ENCODE data around the gene GRIA3.
"Not testable (repeated sequence)": the region's sequence is repeated elsewhere in the genome, so short reads cannot be mapped to it uniquely, and the experiment has no call there.

Gene GRIA3

GRCh38 chrX:123271902-123272301 is 87.8 kb downstream of the GRIA3 start:
- no peak for DNase-seq (ENCODE audit: low read depth in 4 of 4, low spot score in 1 of 4)

- no peak for DNase-seq (ENCODE audit: low read depth in 4 of 4, low spot score in 1 of 4)
Observed at GRCh38 chrX:123272630-123273029, 88.6 kb downstream of the GRIA3 start.

DNA sequence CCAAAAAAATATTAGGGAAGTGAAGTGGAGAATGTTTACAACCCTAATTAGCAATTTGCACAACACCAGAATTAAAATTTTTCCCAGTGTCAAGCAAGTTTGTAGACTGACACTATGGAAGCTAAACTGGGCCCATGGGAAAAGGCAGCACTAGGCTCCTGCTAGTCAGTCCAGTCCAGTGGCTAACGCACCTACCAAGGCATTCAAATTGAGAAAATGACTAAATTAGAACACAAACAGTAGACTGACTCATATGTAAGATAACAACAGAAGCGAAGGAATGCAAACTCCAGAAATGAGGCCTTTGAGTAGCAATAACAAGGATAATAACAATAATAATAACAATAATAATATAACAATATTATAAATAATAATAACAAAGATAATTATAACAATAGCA is 90.7 kb downstream of the GRIA3 start:
- no peak for DNase-seq (ENCODE audit: low read depth in 4 of 4, low spot score in 1 of 4)

- no peak for DNase-seq (ENCODE audit: low read depth in 4 of 4, low spot score in 1 of 4)
Observed at GRCh38 chrX:123277347-123277746, 93.3 kb downstream of the GRIA3 start.

- DNase-seq (ENCODE audit: low read depth in 4 of 4, low spot score in 1 of 4): no peak
Observed at GRCh38 chrX:123277821-123278220, 93.7 kb downstream of the GRIA3 start.

- no peak for DNase-seq (ENCODE audit: low read depth in 4 of 4, low spot score in 1 of 4)
Observed at GRCh38 chrX:123282241-123282640, 98.2 kb downstream of the GRIA3 start.

DNA sequence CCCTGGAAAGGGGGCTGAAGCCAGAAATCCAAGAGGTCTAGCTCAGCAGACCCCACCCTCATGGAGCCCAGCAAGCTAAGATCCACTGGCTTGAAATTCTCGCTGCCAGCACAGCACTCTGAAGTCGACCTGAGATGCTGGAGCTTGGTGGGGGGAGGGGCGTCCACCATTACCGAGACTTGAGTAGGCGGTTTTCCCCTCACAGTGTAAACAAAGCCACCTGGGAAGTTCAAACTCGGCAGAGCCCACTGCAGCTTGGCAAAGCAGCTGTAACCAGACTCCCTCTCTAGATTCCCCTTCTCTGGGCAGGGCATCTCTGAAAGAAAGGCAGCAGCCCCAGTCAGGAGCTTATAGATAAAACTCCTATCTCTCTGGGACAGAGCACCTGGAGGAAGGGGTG is 99.3 kb downstream of the GRIA3 start:
- DNase-seq (ENCODE audit: low read depth in 4 of 4, low spot score in 1 of 4): not testable (repeated sequence)

GRCh38 chrX:123291623-123292022 is 107.5 kb downstream of the GRIA3 start:
- no peak for DNase-seq (ENCODE audit: low read depth in 4 of 4, low spot score in 1 of 4)

DNA sequence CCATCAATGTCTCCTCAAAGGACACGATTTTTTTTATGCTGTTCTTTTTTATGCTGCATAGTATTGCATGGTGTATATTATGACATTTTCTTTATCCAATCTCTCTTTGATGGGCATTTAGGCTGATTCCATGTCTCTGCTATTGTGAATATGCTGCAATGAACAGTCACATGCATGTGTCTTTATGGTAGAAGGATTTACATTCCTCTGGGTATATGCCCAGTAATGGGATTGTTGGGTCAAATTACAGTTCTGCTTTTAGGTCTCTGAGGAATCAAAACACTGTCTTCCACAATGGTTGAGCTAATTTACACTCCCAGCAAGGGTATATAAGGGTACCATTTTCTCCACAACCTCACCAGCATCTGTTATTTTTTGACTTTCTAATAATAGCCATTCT is 113.9 kb downstream of the GRIA3 start:
- no peak for DNase-seq (ENCODE audit: low read depth in 4 of 4, low spot score in 1 of 4)

- DNase-seq (ENCODE audit: low read depth in 4 of 4, low spot score in 1 of 4): no peak
Observed at GRCh38 chrX:123303429-123303828, 119.4 kb downstream of the GRIA3 start.

DNA sequence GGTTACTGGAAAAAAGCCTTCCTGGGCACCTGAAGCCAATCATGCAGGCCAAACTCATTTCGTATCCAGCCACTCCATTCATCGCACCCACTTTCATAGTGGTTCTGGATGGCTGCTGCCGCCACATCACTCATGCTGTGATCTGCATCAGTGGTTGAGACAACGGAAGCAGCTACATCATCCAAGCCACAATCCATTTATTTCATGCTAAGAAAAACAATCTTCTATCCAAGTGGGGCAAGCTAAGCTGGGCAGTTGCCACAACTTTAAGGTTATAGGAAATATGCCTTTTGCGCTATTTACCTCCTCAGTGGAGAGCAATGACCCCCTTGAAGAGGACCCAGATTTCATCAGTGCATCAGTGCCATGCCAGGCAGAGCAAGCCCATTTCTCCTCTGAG is 124.6 kb downstream of the GRIA3 start:
- DNase-seq (ENCODE audit: low read depth in 4 of 4, low spot score in 1 of 4): no peak

DNA sequence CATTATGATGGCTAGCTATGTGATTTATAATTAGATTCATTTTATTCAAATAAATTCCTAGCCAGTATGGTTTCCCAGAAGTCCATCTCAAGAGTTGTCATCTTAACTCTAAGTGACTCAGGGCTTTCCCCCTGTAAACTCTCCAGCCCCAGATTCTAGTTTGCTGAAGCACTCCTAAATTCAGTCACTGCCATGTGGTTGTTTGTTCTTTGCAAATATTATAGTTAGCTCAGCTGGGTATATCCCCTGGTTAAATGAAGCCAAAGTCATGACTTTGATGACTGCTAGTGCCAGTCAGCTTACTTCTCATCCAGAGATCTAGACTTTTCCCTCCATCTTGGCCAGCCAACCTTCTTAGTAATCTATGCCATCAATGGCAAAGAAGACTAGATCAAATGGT is 126.0 kb downstream of the GRIA3 start:
- DNase-seq (ENCODE audit: low read depth in 4 of 4, low spot score in 1 of 4): no peak

- DNase-seq (ENCODE audit: low read depth in 4 of 4, low spot score in 1 of 4): no peak
Observed at GRCh38 chrX:123311486-123311885, 127.4 kb downstream of the GRIA3 start.

- no peak for DNase-seq (ENCODE audit: low read depth in 4 of 4, low spot score in 1 of 4)
Observed at GRCh38 chrX:123313486-123313885, 129.4 kb downstream of the GRIA3 start.

DNA sequence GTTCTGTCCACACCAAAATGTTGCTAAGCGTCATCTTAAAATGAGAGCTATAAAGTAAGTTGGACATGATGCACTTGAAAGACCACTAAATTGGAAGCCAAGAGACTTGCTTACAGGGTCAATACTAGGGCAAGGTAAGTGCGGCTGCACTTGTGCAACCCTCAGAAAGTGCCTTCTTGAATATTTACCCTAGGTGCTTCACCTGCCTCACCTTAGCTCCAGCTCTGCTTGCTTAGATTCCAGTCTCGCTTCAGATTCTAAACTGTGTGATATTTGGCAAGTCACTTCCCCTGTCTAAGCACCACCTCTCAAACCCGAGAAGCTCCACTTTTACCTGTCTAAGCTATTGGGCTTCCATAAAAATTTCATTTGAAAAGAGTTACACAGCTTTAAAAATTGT is 136.5 kb downstream of the GRIA3 start:
- no peak for DNase-seq (ENCODE audit: low read depth in 4 of 4, low spot score in 1 of 4)

- DNase-seq (ENCODE audit: low read depth in 4 of 4, low spot score in 1 of 4): no peak
Observed at GRCh38 chrX:123322536-123322935, 138.5 kb downstream of the GRIA3 start.

GRCh38 chrX:123324625-123325024 is 140.5 kb downstream of the GRIA3 start:
- no peak for DNase-seq (ENCODE audit: low read depth in 4 of 4, low spot score in 1 of 4)

DNA sequence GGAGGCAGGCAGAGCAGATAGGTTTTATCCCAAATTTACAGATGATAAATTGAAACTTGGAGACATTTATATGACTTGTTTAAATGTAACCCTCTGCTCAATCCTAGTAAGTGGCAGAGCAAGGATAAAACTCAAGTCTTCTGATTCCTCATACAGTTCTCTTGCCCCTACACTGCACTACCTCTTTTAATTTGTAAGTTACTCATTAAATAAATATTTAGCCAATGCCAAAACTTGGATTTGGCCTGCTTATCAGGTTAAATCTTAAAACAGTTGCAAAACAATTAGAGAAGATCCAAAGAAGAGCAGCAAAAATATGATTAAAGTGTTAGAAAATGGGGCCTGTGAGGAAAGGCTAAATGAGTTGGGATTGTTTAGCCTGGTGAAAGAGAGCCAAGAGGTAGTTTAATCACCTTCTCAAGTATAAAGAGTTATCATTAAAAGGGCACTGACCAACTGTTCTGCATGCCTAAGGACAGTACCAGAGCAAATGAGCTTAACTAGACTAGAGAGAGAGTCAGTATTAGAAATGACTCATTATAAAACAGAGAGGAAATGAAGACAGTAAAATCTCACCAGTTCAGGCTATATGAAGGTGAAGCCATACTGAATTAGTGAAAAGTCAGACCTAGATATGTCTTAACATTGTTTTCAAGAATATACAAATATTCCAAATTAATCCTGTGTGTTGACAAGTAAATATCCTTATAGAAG is 146.3 kb downstream of the GRIA3 start:
- no peak for DNase-seq (ENCODE audit: low read depth in 4 of 4, low spot score in 1 of 4)

- DNase-seq (ENCODE audit: low read depth in 4 of 4, low spot score in 1 of 4): no peak
Observed at GRCh38 chrX:123331349-123331748, 147.3 kb downstream of the GRIA3 start.

DNA sequence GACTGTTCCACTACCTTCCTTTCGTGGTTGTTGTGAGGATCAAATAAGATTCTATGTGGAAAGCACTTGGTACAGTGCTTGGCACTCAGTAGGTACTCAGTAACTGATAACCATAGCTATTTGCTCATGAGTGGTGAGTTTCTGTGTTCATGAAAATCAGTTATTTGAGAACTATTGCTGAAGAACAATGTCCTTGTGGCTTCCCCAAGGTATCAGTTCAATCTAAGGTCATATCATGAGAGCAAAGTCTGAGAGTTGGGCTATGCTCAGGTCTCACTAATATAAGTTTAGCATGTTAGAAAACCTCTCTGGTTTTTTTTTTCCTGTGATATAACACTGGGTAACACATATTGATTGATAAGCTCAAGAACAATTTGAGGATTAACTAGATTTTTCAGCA is 147.8 kb downstream of the GRIA3 start:
- no peak for DNase-seq (ENCODE audit: low read depth in 4 of 4, low spot score in 1 of 4)

DNA sequence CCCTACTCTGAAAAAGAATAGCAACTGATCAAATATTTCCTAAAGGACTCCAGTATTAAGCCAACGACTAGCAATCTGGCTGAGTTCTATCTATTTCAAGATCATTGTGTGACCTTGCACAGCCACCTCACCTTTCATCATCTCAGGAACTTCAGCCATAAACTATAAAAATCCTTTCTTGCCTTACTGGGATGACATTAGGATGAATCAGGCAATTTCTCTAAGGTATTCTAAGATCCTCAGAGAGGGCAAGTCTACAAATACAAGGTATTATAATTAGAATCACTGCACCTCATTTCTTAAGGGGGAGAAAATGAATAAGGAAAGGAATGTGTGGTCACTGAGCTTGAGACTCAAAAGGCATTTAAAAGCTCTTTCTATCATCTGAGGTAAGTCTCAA is 152.6 kb downstream of the GRIA3 start:
- DNase-seq (ENCODE audit: low read depth in 4 of 4, low spot score in 1 of 4): no peak

- no peak for DNase-seq (ENCODE audit: low read depth in 4 of 4, low spot score in 1 of 4)
Observed at GRCh38 chrX:123337886-123338639, 154.0 kb downstream of the GRIA3 start.

Measured in stimulated activated CD4-positive, alpha-beta T cell treated with anti-CD3 and anti-CD28 coated beads, Interleukin-1b, Interleukin-23, amount 100 ng/mL, for 24 hours (primary cell).